Aorta (tissue), 5 donors: ENCODE data around the gene RP9. TPM values are rescaled to one million over a fixed set of nuclear protein-coding genes. Genes with fewer than 3 reads are reported as not detected.
A peak's percentile ranks its signal among the peaks of the same experiment; 100 is the strongest.

Experiments used
- ATAC-seq: fragments of 200-7000 bp; cut with Tn5 transposase; one replicate; pipeline ENCODE4 v1.9.1; 2022; ENCODE audit warnings: moderate library complexity; ENCODE audit not compliant: low FRiP score
- DNase-seq, 2 donors: peaks; one replicate each; pipeline ENCODE4 v3.0.0-alpha.2; 2020
- H3K27ac ChIP-seq, 2 donors: one replicate each; pipeline ENCODE4 v1.5.1; 2013; ENCODE audit warnings: low read length in 2 of 2, mild to moderate bottlenecking in 2 of 2, moderate library complexity in 2 of 2, control low read depth in 1 of 2, inconsistent platforms in 1 of 2, low read depth in 1 of 2
- H3K27me3 ChIP-seq, 2 donors: one replicate each; pipeline ENCODE4 v1.6.1; 2013; ENCODE audit warnings: control low read depth in 1 of 2, low read length in 1 of 2, mild to moderate bottlenecking in 1 of 2, moderate library complexity in 1 of 2; ENCODE audit not compliant: insufficient read depth in 2 of 2, control insufficient read depth in 1 of 2
- H3K36me3 ChIP-seq, 2 donors: one replicate each; pipeline ENCODE4 v1.6.1; 2013; ENCODE audit warnings: control low read depth in 1 of 2, low read length in 1 of 2, mild to moderate bottlenecking in 1 of 2; ENCODE audit not compliant: insufficient read depth in 2 of 2, control insufficient read depth in 1 of 2
- H3K4me1 ChIP-seq, 2 donors: one replicate each; pipeline ENCODE4 v1.6.1; 2013; ENCODE audit warnings: low read length in 2 of 2, control low read depth in 1 of 2, mild to moderate bottlenecking in 1 of 2, moderate library complexity in 1 of 2; ENCODE audit not compliant: insufficient read depth in 2 of 2, control insufficient read depth in 1 of 2
- H3K4me3 ChIP-seq, 2 donors: one replicate each; pipeline ENCODE4 v1.5.1; 2013; ENCODE audit warnings: low read length in 2 of 2, control low read depth in 1 of 2, mild to moderate bottlenecking in 1 of 2
- H3K9me3 ChIP-seq: one replicate; pipeline ENCODE4 v1.6.1; 2013; ENCODE audit warnings: mild to moderate bottlenecking, low read length; ENCODE audit not compliant: control insufficient read depth
- WGBS, 2 donors: extraction: QIAGEN DNeasy Blood & Tissue Kit; methylation state at CpG; one replicate each; pipeline ENCODE4 v1.1.7; 2013; 5-methylcytosine and 5-hydroxymethylcytosine counted together
- intact Hi-C, 2 donors: fragments of 100-400 bp; cut with DNase I; formaldehyde crosslinking; loops; one replicate each; pipeline versions ENCODE4 v1.14.2 to v1.15.0; 2022
- polyA plus RNA-seq, 2 donors: library from polyadenylated mRNA; stranded (reverse); fragments of 200-250 nt; gene quantifications; one replicate each; pipeline ENCODE4 v1.2.3, GENCODE V29; 2013
- total RNA-seq, 2 donors: library from RNA; stranded (reverse); fragmentation: NEBNext Ultra II Directional; extraction: Animal tissue kit (Norgen Biotek cat#: 25700); gene quantifications; one replicate each; pipeline ENCODE4 v1.2.1, GENCODE V29; 2021
- donor health status: healthy with polysubstance abuse.
- donor health status: Bipolar disorder and iron deficiency.
- donor health status: DM: no; HTN: no; CAD: no.
- donor health status: DM: no; HTN: no; CAD: no.
- donor health status: DM: yes; HTN: yes; CAD: no.

The RP9 gene
- total and polyA plus RNA-seq, 4 donors, result 4.5 to 27.6 (median 11.6) TPM

GRCh38 chr7:33050535-33051318 is 58.5 kb downstream of the RP9 start:
- intact Hi-C loops, result no loop called here
- Histone ChIP-seq H3K27me3 (no peaks in the 10 kb centered on the region), H3K27ac (no peak overlapping the region), H3K36me3 (no peaks in the 10 kb centered on the region), H3K4me1 (no peaks in the 10 kb centered on the region), H3K4me3 (no peak overlapping the region), H3K9me3 (no peaks in the 10 kb centered on the region)
- 0% methylated on average over 1 of the region's 1 CpG for whole genome bisulfite sequencing, 2 donors
- peak; percentile 29 for ATAC-seq
- DNase-seq, result no peak

GRCh38 chr7:33048704-33049103 is 60.5 kb downstream of the RP9 start:
- H3K27ac ChIP-seq, result no peak overlapping the region
- 94% methylated on average over 1 of the region's 1 CpG for WGBS, 2 donors
- no peaks in the 10 kb centered on the region for H3K36me3 ChIP-seq
- no peaks in the 10 kb centered on the region for H3K9me3 ChIP-seq
- no peaks in the 10 kb centered on the region for H3K4me1 ChIP-seq
- DNase-seq (no peak), ATAC-seq (no peak)
- H3K4me3 ChIP-seq, result no peak overlapping the region
- intact Hi-C loops, result no loop called here
- H3K27me3 ChIP-seq, result no peaks in the 10 kb centered on the region

GRCh38 chr7:33048257-33048656 is 60.9 kb downstream of the RP9 start:
- Histone ChIP-seq H3K9me3 (no peaks in the 10 kb centered on the region), H3K27ac (no peak overlapping the region), H3K4me1 (no peaks in the 10 kb centered on the region), H3K27me3 (no peaks in the 10 kb centered on the region), H3K36me3 (no peaks in the 10 kb centered on the region), H3K4me3 (no peak overlapping the region)
- intact Hi-C loops, result no loop called here
- 95 to 97% methylated on average over 3 of the region's 3 CpGs for WGBS, 2 donors
- no peak for ATAC-seq
- no peak for DNase-seq

- WGBS, 2 donors, result 2 to 4% methylated on average over 2 of the region's 2 CpGs
- DNase-seq, result no peak
- intact Hi-C loops, result no loop called here
- no peaks in the 10 kb centered on the region for H3K36me3 ChIP-seq
- H3K9me3 ChIP-seq, result no peaks in the 10 kb centered on the region
- ATAC-seq, result no peak
- no peaks in the 10 kb centered on the region for H3K27me3 ChIP-seq
- H3K27ac ChIP-seq, result no peak overlapping the region
- H3K4me3 ChIP-seq, result no peak overlapping the region
- H3K4me1 ChIP-seq, result no peaks in the 10 kb centered on the region
These were observed 64.2 kb downstream of the RP9 start for GRCh38 chr7:33044986-33045385.

Other genes starting within 250 kb of the RP9 start
- 10 to 100 TPM; 39.8 to 49.8 TPM for gene KBTBD2, start 217.6 kb downstream of the RP9 start, total RNA-seq
- gene KBTBD2, start 217.6 kb downstream of the RP9 start, polyA plus RNA-seq, result 10 to 100 TPM in 1 of 2 donors, 1 to 10 TPM in 1; 8.5 to 17.0 TPM
- gene FKBP9, start 152.0 kb downstream of the RP9 start, total RNA-seq, result 100 to 1,000 TPM; 122 to 193 TPM
- gene FKBP9, start 152.0 kb downstream of the RP9 start, polyA plus RNA-seq, result 10 to 100 TPM; 55.0 to 55.9 TPM
- gene NT5C3A, start 46.6 kb downstream of the RP9 start, total RNA-seq, result 10 to 100 TPM; 16.9 to 28.2 TPM
- gene NT5C3A, start 46.6 kb downstream of the RP9 start, polyA plus RNA-seq, result 10 to 100 TPM; 14.5 to 15.8 TPM
- gene BBS9, start 20.2 kb upstream of the RP9 start, total RNA-seq, result 10 to 100 TPM; 19.9 to 37.2 TPM
- 1 to 10 TPM; 3.5 to 8.4 TPM for gene BBS9, start 20.2 kb upstream of the RP9 start, polyA plus RNA-seq